ENCODE data around the gene USP53.
"Not testable (repeated sequence)": the region's sequence is repeated elsewhere in the genome, so short reads cannot be mapped to it uniquely, and the experiment has no call there.

Gene USP53

GRCh38 chr4:119212234-119212963, at the start of gene USP53:
USP53 (plus strand) TSS chr4:119212713; CDS start chr4:119239760, 27,047 bp downstream.
- DNase-seq (ENCODE audit: low read depth) = peak; percentile 95

DNA sequence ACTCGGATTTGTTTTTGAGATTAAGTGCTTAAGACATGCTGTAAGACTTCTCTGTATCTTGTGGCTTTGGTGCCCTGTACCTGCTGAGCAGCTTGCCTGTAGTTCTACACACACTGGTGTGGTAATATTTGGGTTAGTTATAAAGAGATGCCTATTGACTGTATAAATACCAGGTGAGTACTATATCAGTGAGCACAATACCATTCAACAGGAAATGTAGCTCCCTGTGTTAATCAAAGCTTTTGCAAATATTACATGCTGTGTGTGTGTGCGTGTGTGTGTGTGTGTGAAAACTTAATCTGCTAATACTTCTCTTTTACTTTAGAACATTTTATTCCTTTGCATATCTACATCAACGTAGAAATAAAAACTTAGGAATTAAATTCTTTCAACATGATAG, 46.7 kb upstream of the USP53 start:
- no peak for DNase-seq (ENCODE audit: low read depth)

DNA sequence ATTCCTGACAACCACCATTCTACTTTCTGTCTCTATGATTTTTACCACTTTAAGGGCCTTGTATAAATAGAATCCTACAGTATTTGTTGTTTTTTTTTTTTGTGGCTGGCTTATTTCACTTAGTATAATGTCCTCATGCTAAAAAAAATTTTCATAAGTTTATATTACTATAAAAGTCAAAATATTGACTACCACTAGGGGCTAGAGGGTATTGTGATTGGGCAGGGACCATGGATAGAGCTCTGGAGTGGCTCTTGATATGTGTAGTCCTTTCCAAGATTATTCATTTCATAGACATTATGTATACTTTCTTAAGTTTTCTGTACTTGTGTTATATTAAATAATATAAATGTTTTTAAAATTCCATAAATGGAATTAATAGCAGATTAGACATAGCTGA, 42.3 kb upstream of the USP53 start:
- DNase-seq (ENCODE audit: low read depth) = no peak

DNA sequence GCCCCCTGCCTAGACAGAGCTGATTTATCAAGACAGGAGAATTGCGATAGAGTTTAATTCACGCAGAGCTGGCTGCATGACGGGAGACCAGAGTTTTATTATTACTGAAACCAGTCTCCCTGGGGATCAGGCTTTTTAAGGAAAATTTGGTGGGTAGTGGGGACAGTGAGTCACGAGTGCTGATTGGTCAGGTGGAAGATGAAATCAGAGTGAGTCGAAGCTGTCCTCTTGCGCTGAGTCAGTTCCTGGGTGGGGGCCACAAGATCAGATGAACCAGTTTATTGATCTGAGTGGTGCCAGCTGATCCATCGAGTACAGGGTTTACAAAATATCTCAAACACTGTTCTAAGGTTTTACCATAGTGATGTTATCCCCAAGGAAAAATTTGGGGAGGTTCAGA, 40.3 kb upstream of the USP53 start:
- DNase-seq (ENCODE audit: low read depth) = no peak

DNA sequence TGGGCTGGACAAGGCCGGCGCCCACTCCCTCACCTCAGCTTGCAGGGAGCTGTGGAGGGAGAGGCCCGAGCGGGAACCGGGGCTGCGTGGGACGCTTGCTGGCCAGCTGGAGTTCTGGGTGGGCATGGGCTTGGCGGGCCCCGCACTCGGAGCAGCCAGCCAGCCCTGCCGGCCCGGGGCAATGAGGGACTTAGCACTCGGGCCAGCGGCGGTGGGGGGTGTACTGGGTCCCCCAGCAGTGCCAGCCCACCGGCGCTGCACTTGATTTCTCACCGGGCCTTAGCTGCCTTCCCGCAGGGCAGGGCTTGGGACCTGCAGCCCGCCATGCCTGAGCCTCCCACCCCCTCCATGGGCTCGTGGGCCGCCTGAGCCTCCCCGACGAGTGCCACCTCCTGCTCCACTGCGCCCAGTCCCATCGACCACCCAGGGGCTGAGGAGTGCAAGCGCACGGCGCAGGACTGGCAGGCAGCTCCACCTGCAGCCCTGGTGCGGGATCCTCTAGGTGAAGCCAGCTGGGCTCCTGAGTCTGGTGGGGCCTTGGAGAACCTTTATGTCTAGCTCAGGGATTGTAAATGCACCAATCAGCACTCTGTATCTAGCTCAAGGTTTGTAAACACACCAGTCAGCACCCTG, 38.7 kb upstream of the USP53 start:
- not testable (repeated sequence) for DNase-seq (ENCODE audit: low read depth)

- no peak for DNase-seq (ENCODE audit: low read depth)
Observed at GRCh38 chr4:119179011-119179410, 33.5 kb upstream of the USP53 start.

DNA sequence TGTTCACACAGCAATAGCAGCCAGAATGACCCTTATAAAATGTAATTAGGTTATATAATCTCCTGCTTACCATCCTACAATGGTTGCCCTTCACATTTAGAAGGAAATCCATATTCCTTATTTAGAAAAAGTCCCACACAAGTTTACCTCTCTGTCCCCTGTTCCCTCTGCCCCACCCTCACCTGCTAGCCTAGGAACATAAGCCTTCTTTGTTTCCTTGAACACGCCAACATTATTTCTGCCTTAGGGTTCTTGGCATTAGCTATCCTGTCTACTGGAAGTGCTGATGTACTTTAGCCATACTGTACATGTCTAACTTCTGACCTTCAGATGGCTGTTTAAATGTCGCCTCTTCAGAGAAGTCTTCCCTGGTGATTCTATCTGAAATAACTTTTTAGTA, 28.4 kb upstream of the USP53 start:
- no peak for DNase-seq (ENCODE audit: low read depth)

DNA sequence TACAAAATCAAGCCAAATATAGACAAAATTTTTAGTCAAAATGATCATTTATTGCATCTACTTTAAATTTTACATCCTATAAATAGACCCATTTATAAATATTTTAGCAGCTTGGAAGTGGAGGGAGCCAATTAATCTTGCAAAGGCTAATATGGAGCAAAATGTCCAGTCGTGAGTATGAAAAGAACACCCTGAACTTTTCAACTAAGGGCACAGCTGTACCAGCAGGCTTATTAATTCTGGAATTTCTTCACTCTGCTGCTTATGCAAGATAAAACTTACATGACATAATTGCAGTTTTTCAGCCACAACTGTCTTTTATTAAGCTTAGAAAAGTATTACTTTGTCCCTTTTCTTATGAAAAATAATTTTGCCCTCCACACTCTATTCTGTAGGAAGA, 22.9 kb upstream of the USP53 start:
- no peak for DNase-seq (ENCODE audit: low read depth)

- DNase-seq (ENCODE audit: low read depth) = no peak
Observed at GRCh38 chr4:119190354-119190753, 22.2 kb upstream of the USP53 start.

DNA sequence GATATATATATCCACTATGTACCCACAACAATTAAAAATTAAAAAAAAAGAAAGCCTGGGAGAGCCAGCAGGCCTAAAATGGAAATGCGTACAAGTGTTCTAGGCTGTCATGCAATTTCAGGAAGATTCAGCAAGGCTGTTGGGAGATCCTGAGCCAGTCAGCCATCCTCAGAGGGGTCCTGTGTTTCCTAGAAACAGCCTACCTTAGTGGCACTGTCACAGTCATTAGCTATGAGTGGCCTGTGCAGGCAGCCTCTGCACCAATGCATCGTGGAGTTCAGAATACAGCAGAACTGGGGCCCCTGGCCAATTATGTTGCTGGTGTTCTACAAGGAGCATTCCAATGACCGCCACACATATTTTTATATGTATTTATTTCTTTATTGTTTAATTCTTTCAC, 21.0 kb upstream of the USP53 start:
- no peak for DNase-seq (ENCODE audit: low read depth)

- no peak for DNase-seq (ENCODE audit: low read depth)
Observed at GRCh38 chr4:119197772-119198212, 14.7 kb upstream of the USP53 start.

DNA sequence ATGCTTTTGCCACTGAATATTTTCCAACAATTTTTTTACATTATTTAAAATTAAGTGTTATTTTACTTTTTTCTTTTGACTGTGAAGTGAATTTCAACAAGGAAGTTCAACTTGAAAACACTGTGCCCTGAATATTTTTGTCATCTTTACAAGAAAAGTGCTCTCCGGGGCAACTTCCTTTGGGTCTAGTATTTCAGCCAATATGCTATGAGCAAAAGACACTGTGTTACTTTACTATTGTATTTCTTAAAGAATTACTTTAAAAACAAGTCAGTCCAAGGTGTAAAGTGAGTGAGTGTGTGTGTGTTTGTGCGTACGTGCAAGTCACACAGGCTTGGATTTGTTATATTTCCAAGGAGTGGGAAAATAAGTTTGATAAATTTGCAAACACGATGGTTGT, 7.6 kb upstream of the USP53 start:
- DNase-seq (ENCODE audit: low read depth) = no peak

GRCh38 chr4:119205690-119206089, 6.8 kb upstream of the USP53 start:
- no peak for DNase-seq (ENCODE audit: low read depth)

DNA sequence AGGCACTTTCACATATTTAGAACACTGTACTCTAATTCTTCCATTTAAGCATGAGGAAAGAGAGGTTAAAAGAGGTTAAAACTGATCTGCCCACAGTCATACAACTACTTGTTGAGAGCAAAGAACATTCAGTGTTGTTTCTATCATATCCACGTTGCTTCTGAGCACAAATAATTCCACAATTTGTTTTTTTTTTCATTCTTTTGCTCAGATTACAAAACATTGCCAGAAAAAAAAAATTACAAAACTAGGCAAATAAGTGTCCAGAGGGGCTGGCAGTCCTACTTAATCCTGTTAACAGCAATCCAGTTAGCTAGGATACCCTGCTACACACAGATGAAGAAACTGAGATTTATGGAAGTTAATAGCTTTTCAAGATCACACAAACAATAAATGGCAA, 6.3 kb upstream of the USP53 start:
- DNase-seq (ENCODE audit: low read depth) = no peak

- DNase-seq (ENCODE audit: low read depth) = no peak
Observed at GRCh38 chr4:119207051-119207450, 5.5 kb upstream of the USP53 start.

DNA sequence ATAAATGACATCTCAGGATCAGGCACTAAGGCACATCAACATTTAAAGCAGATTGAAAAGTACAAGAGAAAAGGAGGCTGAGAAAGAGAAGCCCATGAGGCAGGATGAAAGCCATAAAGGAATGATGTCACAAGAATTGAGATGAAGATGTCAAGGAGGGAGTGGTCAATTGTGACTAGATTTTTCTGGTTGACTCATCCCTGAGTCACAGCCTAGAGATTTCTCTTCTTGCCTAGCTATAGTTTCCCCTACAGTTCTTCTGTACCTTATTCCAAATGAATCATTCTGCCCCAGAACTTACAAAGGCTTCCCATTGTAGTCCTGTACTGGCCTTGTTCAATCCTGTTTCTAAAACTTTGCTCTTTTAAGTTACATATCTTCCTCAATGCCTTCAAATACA, 3.4 kb upstream of the USP53 start:
- DNase-seq (ENCODE audit: low read depth) = peak; percentile 19

GRCh38 chr4:119209586-119209985, 2.9 kb upstream of the USP53 start:
- no peak for DNase-seq (ENCODE audit: low read depth)

DNA sequence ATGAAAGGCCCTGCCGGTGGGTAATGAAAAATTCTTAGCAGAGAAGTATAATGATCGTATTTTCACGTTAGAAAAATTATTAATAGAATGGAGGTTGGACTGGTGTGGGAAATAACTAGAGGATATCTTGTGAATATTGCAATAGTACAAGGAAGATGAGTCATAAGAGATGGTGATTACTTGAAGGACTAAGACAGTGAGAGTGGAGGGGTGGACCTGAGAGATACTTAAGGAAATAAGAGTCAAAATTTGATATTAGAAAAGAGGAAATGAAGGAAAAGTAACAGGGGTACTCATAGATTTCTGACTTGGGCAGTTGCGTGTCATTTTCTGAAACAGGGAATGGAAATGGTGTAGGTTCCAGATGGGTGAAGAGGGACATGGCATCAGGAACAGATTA, 1.7 kb upstream of the USP53 start:
- DNase-seq (ENCODE audit: low read depth) = no peak

- DNase-seq (ENCODE audit: low read depth) = no peak
Observed at GRCh38 chr4:119211867-119212233, 663 bp upstream of the USP53 start.

- DNase-seq (ENCODE audit: low read depth) = peak; percentile 35
Observed at GRCh38 chr4:119212964-119213606, 572 bp downstream of the USP53 start.

GRCh38 chr4:119218093-119218492, 5.6 kb downstream of the USP53 start:
- no peak for DNase-seq (ENCODE audit: low read depth)

DNA sequence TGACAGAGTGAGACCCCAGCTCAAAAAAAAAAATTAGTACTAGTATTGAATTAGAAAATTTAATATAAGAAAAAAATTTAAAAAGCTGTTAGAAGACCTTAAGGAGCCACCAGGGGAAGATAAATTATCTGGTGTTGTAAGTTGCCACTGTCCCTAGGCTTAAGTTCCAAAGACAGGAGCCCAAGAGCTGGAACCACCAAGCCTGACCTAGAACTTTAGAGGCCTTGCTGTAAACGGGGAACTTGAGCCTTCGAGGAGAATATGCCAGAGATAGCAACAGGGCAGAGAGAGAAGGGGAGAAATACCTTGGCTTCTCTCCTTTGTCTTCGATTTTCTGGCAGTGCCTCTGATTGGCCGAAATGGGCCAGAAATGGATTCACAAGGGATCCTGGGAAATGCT, 8.9 kb downstream of the USP53 start:
- DNase-seq (ENCODE audit: low read depth) = no peak

GRCh38 chr4:119227690-119228089, 15.2 kb downstream of the USP53 start:
- no peak for DNase-seq (ENCODE audit: low read depth)

Data from stimulated activated CD8-positive, alpha-beta memory T cell treated with anti-CD3 and anti-CD28 coated beads, Interleukin-7, amount 100 ng/mL, for 24 hours (primary cell).